HG02642 (cell line): ENCODE data around the gene SENP1.

ENCODE experiments used
- ATAC-seq: cut with Tn5 transposase; IDR thresholded peaks from one replicate; pipeline ENCODE4 v1.9.1; 2021; ENCODE audit warnings: mild to moderate bottlenecking; ENCODE audit not compliant: unreplicated experiment, poor library complexity

The SENP1 gene

GRCh38 chr12:48039151-48039550 is 66.7 kb downstream of the SENP1 start:
- no peak for ATAC-seq

GRCh38 chr12:48038085-48038484 is 67.8 kb downstream of the SENP1 start:
- ATAC-seq = no peak

- ATAC-seq = no peak
Measured at GRCh38 chr12:48037267-48037915, 68.5 kb downstream of the SENP1 start.

GRCh38 chr12:48036818-48037217 is 69.1 kb downstream of the SENP1 start:
- ATAC-seq = no peak

- no peak for ATAC-seq
Measured at GRCh38 chr12:48034835-48035805, 70.8 kb downstream of the SENP1 start.

- ATAC-seq = no peak
Measured at GRCh38 chr12:48033451-48033850, 72.4 kb downstream of the SENP1 start.

- no peak for ATAC-seq
Measured at GRCh38 chr12:48032597-48032996, 73.3 kb downstream of the SENP1 start.

- no peak for ATAC-seq
Measured at GRCh38 chr12:48031135-48031960, 74.5 kb downstream of the SENP1 start.

GRCh38 chr12:48030173-48030650 is 75.7 kb downstream of the SENP1 start:
- ATAC-seq = no peak

GRCh38 chr12:48029491-48030172 is 76.2 kb downstream of the SENP1 start:
- no peak for ATAC-seq

GRCh38 chr12:48028541-48029431 is 77.1 kb downstream of the SENP1 start:
- ATAC-seq = no peak

- ATAC-seq = no peak
Measured at GRCh38 chr12:48027183-48028002, 78.5 kb downstream of the SENP1 start.

- no peak for ATAC-seq
Measured at GRCh38 chr12:48026060-48026827, 79.6 kb downstream of the SENP1 start.

GRCh38 chr12:48025281-48025680 is 80.6 kb downstream of the SENP1 start:
- no peak for ATAC-seq

GRCh38 chr12:48024735-48025134 is 81.1 kb downstream of the SENP1 start:
- ATAC-seq = no peak

- ATAC-seq = no peak
Measured at GRCh38 chr12:48023386-48023785, 82.5 kb downstream of the SENP1 start.

- no peak for ATAC-seq
Measured at GRCh38 chr12:48022676-48023385, 83.0 kb downstream of the SENP1 start.
